ENCODE measurements around the gene TFIP11.

Gene TFIP11

GRCh38 chr22:26522012-26522411, 9.7 kb upstream of the TFIP11 start:
- Histone ChIP-seq H3K9me3 (ENCODE audit: insufficient read depth, low read length) (no peaks in the 10 kb centered on the region), H3K27me3 (ENCODE audit: low read depth, low read length) (no peaks in the 10 kb centered on the region), H2AFZ (ENCODE audit: low read depth, low read length) (no peak overlapping the region), H3K79me2 (ENCODE audit: low read length) (no peaks in the 10 kb centered on the region), H3K9ac (ENCODE audit: low read length) (no peak overlapping the region), H3K4me2 (ENCODE audit: low read length) (no peak overlapping the region), H3K4me1 (ENCODE audit: low read length) (no peaks in the 10 kb centered on the region), H4K20me1 (ENCODE audit: insufficient read depth, low read length) (no peaks in the 10 kb centered on the region), H3K27ac (ENCODE audit: low read length) (no peak overlapping the region), H3K4me3 (ENCODE audit: low read length) (no peak overlapping the region), H3K36me3 (replicated peaks; ENCODE audit: low read depth, low read length) (no peaks in the 10 kb centered on the region)
- TF ChIP-seq CTCF (IDR thresholded peaks at IDR 0.05; ENCODE audit: low read depth, low read length): no peak
- TF ChIP-seq EZH2phosphoT487 (IDR thresholded peaks at IDR 0.05; ENCODE audit: low read depth): no peak

GRCh38 chr22:26517429-26517828, 5.2 kb upstream of the TFIP11 start:
- Histone ChIP-seq H2AFZ (ENCODE audit: low read depth, low read length) (no peak overlapping the region), H3K4me1 (ENCODE audit: low read length) (peaks cover 9% of the 10 kb centered on the region), H3K36me3 (replicated peaks; ENCODE audit: low read depth, low read length) (no peaks in the 10 kb centered on the region), H3K9ac (ENCODE audit: low read length) (no peak overlapping the region), H3K27me3 (ENCODE audit: low read depth, low read length) (no peaks in the 10 kb centered on the region), H3K9me3 (ENCODE audit: insufficient read depth, low read length) (no peaks in the 10 kb centered on the region), H3K4me3 (ENCODE audit: low read length) (no peak overlapping the region), H3K79me2 (ENCODE audit: low read length) (peaks cover 13% of the 10 kb centered on the region), H3K4me2 (ENCODE audit: low read length) (no peak overlapping the region), H3K27ac (ENCODE audit: low read length) (no peak overlapping the region), H4K20me1 (ENCODE audit: insufficient read depth, low read length) (no peaks in the 10 kb centered on the region)
- no peak for TF ChIP-seq CTCF (IDR thresholded peaks at IDR 0.05; ENCODE audit: low read depth, low read length)
- TF ChIP-seq EZH2phosphoT487 (IDR thresholded peaks at IDR 0.05; ENCODE audit: low read depth): no peak

GRCh38 chr22:26516503-26516902, 4.2 kb upstream of the TFIP11 start:
- Histone ChIP-seq H3K9me3 (ENCODE audit: insufficient read depth, low read length) (no peaks in the 10 kb centered on the region), H3K27ac (ENCODE audit: low read length) (no peak overlapping the region), H3K4me1 (ENCODE audit: low read length) (peaks cover 12% of the 10 kb centered on the region), H4K20me1 (ENCODE audit: insufficient read depth, low read length) (no peaks in the 10 kb centered on the region), H3K9ac (ENCODE audit: low read length) (no peak overlapping the region), H3K27me3 (ENCODE audit: low read depth, low read length) (no peaks in the 10 kb centered on the region), H2AFZ (ENCODE audit: low read depth, low read length) (no peak overlapping the region), H3K4me3 (ENCODE audit: low read length) (no peak overlapping the region), H3K4me2 (ENCODE audit: low read length) (no peak overlapping the region), H3K36me3 (replicated peaks; ENCODE audit: low read depth, low read length) (no peaks in the 10 kb centered on the region), H3K79me2 (ENCODE audit: low read length) (peaks cover 21% of the 10 kb centered on the region)
- TF ChIP-seq EZH2phosphoT487 (IDR thresholded peaks at IDR 0.05; ENCODE audit: low read depth) (no peak), CTCF (IDR thresholded peaks at IDR 0.05; ENCODE audit: low read depth, low read length) (no peak)

- no peak overlapping the region for H3K9ac ChIP-seq (ENCODE audit: low read length)
- no peaks in the 10 kb centered on the region for H3K27me3 ChIP-seq (ENCODE audit: low read depth, low read length)
- H3K9me3 ChIP-seq (ENCODE audit: insufficient read depth, low read length): no peaks in the 10 kb centered on the region
- H3K27ac ChIP-seq (ENCODE audit: low read length): no peak overlapping the region
- no peak overlapping the region for H2AFZ ChIP-seq (ENCODE audit: low read depth, low read length)
- H3K36me3 ChIP-seq (replicated peaks; ENCODE audit: low read depth, low read length): no peaks in the 10 kb centered on the region
- H3K4me3 ChIP-seq (ENCODE audit: low read length): no peak overlapping the region
- no peak for TF ChIP-seq EZH2phosphoT487 (IDR thresholded peaks at IDR 0.05; ENCODE audit: low read depth)
- no peak for TF ChIP-seq CTCF (IDR thresholded peaks at IDR 0.05; ENCODE audit: low read depth, low read length)
- no peak overlapping the region for H3K4me2 ChIP-seq (ENCODE audit: low read length)
- no peaks in the 10 kb centered on the region for H4K20me1 ChIP-seq (ENCODE audit: insufficient read depth, low read length)
- peaks cover 16% of the 10 kb centered on the region for H3K4me1 ChIP-seq (ENCODE audit: low read length)
- peaks cover 27% of the 10 kb centered on the region for H3K79me2 ChIP-seq (ENCODE audit: low read length)
Observed at GRCh38 chr22:26515931-26516330, 3.7 kb upstream of the TFIP11 start.

Data from OCI-LY3 (cell line).